Activated CD8-positive, alpha-beta T cell treated with anti-CD3 and anti-CD28 coated beads for 36 hours (primary cell): Measurements from ENCODE around the gene KNCN. TPM values are rescaled to one million over a fixed set of nuclear protein-coding genes. Genes with fewer than 3 reads are reported as not detected.

Source experiments
- ATAC-seq: fragments of 200-7000 bp; cut with Tn5 transposase; one replicate; pipeline ENCODE4 v1.10.0; 2021; ENCODE audit warnings: mild to moderate bottlenecking, moderate library complexity
- CTCF ChIA-PET: fragments of 350-600 bp; sonication (Branson Sonifier 250); formaldehyde crosslinking; loops from one replicate; lab custom pipeline; 2021; ENCODE audit warnings: antibody characterized with exemption; lab: Charles Lee
- POLR2A ChIA-PET: fragments of 350-600 bp; sonication (Branson Sonifier 250); formaldehyde crosslinking; loops from one replicate; lab custom pipeline; 2021; ENCODE audit warnings: antibody characterized with exemption; lab: Charles Lee
- DNase-seq: peaks from one replicate; pipeline ENCODE4 v3.0.0-alpha.2; 2020
- H3K27ac Mint-ChIP-seq: one replicate; pipeline ENCODE4 v1.8.0; 2021; ENCODE audit warnings: mild to moderate bottlenecking, mixed read lengths
- H3K27me3 Mint-ChIP-seq: one replicate; pipeline ENCODE4 v1.8.0; 2021; ENCODE audit warnings: mixed read lengths
- H3K36me3 Mint-ChIP-seq: one replicate; pipeline ENCODE4 v1.8.0; 2021; ENCODE audit warnings: low read depth, mixed read lengths
- H3K4me1 Mint-ChIP-seq: one replicate; pipeline ENCODE4 v1.8.0; 2021; ENCODE audit warnings: low read depth, mixed read lengths
- H3K4me3 Mint-ChIP-seq: one replicate; pipeline ENCODE4 v1.8.0; 2021; ENCODE audit warnings: mild to moderate bottlenecking, moderate library complexity, mixed read lengths
- H3K9me3 Mint-ChIP-seq: one replicate; pipeline ENCODE4 v1.8.0; 2021; ENCODE audit warnings: mixed read lengths
- intact Hi-C: fragments of 100-400 bp; cut with micrococcal nuclease; formaldehyde crosslinking; loops from one replicate; pipeline ENCODE4 v1.10.0; 2022
- total RNA-seq, 2 experiments: library from RNA; stranded (reverse); gene quantifications; one replicate each; pipeline ENCODE4 v1.2.3, GENCODE V29; 2021
- TF ChIP-seq, protein P1 (sequence below): fragments of 200-600 bp; IDR thresholded peaks from one replicate; pipeline ENCODE4 v1.8.0; 2022; ENCODE audit warnings: antibody characterized with exemption, mild to moderate bottlenecking

KNCN gene
- total RNA-seq, 2 experiments from 2014 or later, result not detected

DNA sequence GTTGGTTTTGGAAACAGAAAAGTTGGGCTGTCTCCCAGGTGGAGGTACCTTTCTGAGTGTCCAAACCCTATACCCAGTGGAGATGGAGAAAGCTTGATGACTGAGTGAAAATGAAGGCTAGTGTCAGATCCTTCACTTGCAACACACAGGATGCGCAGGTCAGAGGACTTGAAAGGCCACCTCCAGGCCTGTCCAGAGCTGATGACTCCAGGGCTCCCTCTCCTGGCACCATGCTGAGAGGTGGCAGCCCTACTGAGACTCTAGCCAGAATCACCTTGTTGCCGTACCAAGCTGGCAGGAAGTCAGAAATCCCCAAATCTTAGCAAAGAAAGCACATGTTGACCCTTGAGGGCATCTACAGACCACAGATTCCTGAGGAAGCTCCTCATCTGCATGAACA lies 16.4 kb downstream of the KNCN start:
- Mint-ChIP-seq H3K4me1 (peaks cover 16% of the 10 kb centered on the region), H3K9me3 (no peaks in the 10 kb centered on the region), H3K36me3 (no peaks in the 10 kb centered on the region), H3K4me3 (no peak overlapping the region), H3K27me3 (peaks cover 12% of the 10 kb centered on the region), H3K27ac (no peak overlapping the region)
- POLR2A ChIA-PET, result interaction anchor here (0.7 to 1.3 kb wide), 3 partner anchors 11 to 81 kb away, joined by 3 to 6 read pairs (median 3); no protein-coding TSS in a partner anchor
- intact Hi-C loops, result loop anchor here (5.0 kb wide), 1 partner anchor 182 kb away; the partner anchor contains the start of gene EFCAB14
- CTCF ChIA-PET, result interaction anchor here (0.9 to 4.1 kb wide), 10 partner anchors 11 to 190 kb away, joined by 3 to 26 read pairs (median 4); no protein-coding TSS in a partner anchor
- peak; percentile 58 for DNase-seq
- no peak for ATAC-seq
- TF ChIP-seq, protein P1, sequence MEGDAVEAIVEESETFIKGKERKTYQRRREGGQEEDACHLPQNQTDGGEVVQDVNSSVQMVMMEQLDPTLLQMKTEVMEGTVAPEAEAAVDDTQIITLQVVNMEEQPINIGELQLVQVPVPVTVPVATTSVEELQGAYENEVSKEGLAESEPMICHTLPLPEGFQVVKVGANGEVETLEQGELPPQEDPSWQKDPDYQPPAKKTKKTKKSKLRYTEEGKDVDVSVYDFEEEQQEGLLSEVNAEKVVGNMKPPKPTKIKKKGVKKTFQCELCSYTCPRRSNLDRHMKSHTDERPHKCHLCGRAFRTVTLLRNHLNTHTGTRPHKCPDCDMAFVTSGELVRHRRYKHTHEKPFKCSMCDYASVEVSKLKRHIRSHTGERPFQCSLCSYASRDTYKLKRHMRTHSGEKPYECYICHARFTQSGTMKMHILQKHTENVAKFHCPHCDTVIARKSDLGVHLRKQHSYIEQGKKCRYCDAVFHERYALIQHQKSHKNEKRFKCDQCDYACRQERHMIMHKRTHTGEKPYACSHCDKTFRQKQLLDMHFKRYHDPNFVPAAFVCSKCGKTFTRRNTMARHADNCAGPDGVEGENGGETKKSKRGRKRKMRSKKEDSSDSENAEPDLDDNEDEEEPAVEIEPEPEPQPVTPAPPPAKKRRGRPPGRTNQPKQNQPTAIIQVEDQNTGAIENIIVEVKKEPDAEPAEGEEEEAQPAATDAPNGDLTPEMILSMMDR, result no peak

DNA sequence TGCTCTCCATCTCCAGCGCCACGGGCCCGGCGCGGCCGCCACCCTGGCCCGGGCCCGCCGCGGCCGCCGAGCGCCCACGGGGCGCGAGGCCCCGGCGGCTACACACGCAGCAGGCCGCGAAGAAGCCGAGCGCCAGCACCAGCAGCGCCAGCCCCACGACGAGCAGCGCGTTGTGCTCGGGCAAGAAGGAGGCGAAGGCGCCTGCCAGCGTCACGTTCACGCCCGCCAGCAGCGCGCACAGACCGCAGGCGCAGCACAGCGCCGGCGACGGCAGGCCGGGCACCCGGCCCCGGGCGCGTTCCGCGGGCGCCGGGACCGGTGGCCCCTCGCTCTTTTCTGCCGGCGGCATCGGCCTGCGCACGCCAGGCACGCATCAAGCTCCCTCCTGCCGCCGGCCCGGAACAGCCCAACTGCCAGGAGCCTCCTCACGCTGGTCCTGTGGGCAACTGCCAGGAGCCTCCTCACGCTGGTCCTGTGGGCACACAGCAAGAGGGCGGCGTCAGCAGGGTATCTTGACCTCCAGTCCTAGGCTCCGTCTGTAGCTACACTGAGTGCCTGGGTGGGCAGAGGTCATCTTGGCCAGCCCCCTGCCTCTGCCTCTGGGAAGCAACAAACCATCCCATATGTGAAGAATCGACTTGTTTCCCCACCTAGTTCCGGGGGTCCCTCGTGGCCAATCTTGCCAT lies 18.1 kb downstream of the KNCN start:
- POLR2A ChIA-PET, result interaction anchor here (0.7 to 1.1 kb wide), 3 partner anchors 89 to 187 kb away, joined by 3 read pairs; no protein-coding TSS in a partner anchor
- intact Hi-C loops, result loop anchor here (5.0 kb wide), 1 partner anchor 194 kb away; no protein-coding TSS in a partner anchor

DNA sequence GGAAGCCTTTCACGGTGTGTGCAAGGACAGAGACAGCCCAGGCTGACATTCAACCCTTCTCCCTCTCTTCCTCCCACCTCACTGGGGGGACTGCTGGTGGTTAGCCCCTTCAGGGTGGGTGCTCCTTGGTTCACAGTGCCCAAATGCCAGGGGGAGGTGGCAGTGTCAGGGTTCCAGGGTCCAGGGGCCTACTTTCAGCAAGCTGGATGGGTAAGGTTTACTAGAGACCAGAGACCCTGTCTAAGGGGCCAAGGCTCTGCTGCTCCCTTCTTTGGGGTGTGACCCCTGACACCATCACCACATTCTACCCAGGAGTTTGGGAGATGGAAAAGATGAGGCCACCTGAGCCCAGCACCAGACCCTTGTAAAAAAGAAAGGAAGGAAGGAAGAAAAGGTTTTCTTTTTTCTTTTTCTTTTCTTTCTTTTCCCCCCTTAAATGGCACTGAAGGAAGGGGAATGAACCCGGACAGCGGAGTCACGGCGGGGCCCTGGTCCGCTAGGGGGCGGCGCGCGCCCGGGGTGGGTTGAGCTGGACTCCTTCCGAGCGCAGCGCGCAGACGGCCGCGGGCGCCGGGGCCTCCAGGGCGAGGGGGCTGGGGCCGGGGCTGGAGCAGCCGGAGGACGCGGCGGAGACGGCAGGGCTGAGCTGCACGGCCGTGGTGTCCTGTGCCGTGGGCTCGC lies 18.8 kb downstream of the KNCN start:
- Mint-ChIP-seq H3K4me3 (peak overlapping the region; percentile 22), H3K4me1 (peaks cover 31% of the 10 kb centered on the region), H3K36me3 (no peaks in the 10 kb centered on the region), H3K27me3 (peaks cover 28% of the 10 kb centered on the region), H3K27ac (no peak overlapping the region), H3K9me3 (no peaks in the 10 kb centered on the region)
- CTCF ChIA-PET, result interaction anchor here (0.5 to 4.1 kb wide), 16 partner anchors 10 to 193 kb away, joined by 3 to 26 read pairs (median 5); partner anchors contain the start of gene MOB3C
- TF ChIP-seq, protein P1, result peak; percentile 71
- peak; percentile 80 for DNase-seq
- intact Hi-C loops, result loop anchor here (5.0 kb wide), 1 partner anchor 195 kb away; no protein-coding TSS in a partner anchor
- ATAC-seq, result peak; percentile 68
- POLR2A ChIA-PET, result interaction anchor here (0.7 to 1.1 kb wide), 3 partner anchors 89 to 188 kb away, joined by 3 read pairs; no protein-coding TSS in a partner anchor

More for the DNA sequence above, 18.1 kb downstream of the KNCN start:
- ATAC-seq (peak; percentile 38), DNase-seq (peak; percentile 53)
- Mint-ChIP-seq H3K27ac (peak overlapping the region; percentile 73), H3K4me3 (peak overlapping the region; percentile 68), H3K36me3 (no peaks in the 10 kb centered on the region), H3K27me3 (peaks cover 24% of the 10 kb centered on the region), H3K4me1 (peaks cover 28% of the 10 kb centered on the region), H3K9me3 (no peaks in the 10 kb centered on the region)
- TF ChIP-seq, protein P1, result no peak
- CTCF ChIA-PET, result interaction anchor here (0.5 to 4.1 kb wide), 17 partner anchors 9 to 192 kb away, joined by 3 to 26 read pairs (median 5); partner anchors contain the start of gene MOB3C

DNA sequence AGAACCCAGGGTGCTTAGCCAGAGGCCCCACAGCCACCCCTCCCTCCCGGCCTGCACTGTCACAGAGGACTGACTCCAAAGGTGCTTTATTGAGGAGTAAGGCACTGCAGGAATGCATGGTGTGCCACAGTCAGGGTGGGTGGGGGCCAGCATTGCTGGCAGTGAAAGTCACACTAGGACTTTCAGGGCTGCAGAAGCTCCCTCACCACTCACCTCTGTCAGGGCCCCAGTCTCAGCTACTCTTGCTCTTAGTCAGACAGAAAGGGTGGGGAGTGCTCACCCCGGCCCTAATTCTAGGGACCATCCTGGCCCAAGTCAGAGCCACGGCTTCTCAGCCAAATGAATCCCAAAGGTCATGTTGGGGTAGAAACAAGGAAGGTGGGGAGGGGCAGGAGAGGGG lies 19.4 kb downstream of the KNCN start:
- TF ChIP-seq, protein P1, result no peak
- Mint-ChIP-seq H3K9me3 (no peaks in the 10 kb centered on the region), H3K27ac (no peak overlapping the region), H3K27me3 (peaks cover 29% of the 10 kb centered on the region), H3K36me3 (no peaks in the 10 kb centered on the region), H3K4me1 (peaks cover 31% of the 10 kb centered on the region), H3K4me3 (no peak overlapping the region)
- POLR2A ChIA-PET, result interaction anchor here (1.6 kb wide), 1 partner anchor 15 kb away, joined by 4 read pairs; no protein-coding TSS in a partner anchor
- DNase-seq, result peak; percentile 58
- peak; percentile 50 for ATAC-seq
- CTCF ChIA-PET, result interaction anchor here (1.3 to 4.1 kb wide), 6 partner anchors 16 to 93 kb away, joined by 4 to 22 read pairs (median 6); partner anchors contain the start of gene MOB3C
- intact Hi-C loops, result loop anchor here (5.0 kb wide), 1 partner anchor 195 kb away; no protein-coding TSS in a partner anchor
